ENCODE data around the gene PLOD2. TPM values are rescaled to one million over a fixed set of nuclear protein-coding genes. Genes with fewer than 3 reads are reported as not detected.

PLOD2 gene
- total RNA-seq, 1 experiment from 2014 or later: 158 TPM

DNA sequence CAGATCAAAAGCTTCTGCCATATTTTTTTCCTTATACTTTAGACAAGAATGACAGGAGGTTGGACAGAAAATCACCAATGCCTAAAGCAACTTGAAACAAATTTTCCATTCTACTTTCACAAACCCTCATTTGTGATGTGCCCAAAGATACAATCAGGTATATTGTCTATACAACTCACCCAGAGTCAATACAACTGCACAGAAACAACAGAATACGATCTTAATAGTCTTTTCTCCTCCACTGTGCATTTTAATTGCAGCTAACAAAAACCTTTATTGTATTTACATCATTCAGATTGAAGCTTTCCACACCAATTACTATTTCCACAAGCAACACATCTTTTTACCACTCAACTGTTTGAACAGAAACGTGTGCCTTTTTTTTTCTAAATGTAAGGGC, 80.4 kb downstream of the PLOD2 start:
- BruUV-seq (replicated peaks): no TSS peak
- intact Hi-C loops (cut with micrococcal nuclease; ENCODE audit: unreplicated experiment) (no loop called here), in situ Hi-C loops (cut with HindIII; ENCODE audit: low pct_unique_long_range_greater_than_20kb, low sequenced_read_pairs) (no loop called here)
- Histone ChIP-seq H3K4me1 (ENCODE audit: control insufficient read depth, insufficient read depth, low read length) (peaks cover 3% of the 10 kb centered on the region; the same call in 1 of the 2 replicates), H3K27ac (ENCODE audit: low read length) (no peak overlapping the region), H3K27me3 (ENCODE audit: control insufficient read depth, insufficient read depth, low read length) (no peaks in the 10 kb centered on the region), H3K4me3 (ENCODE audit: low read depth in 2 of 2, low read length in 2 of 2) (no peak overlapping the region), H3K36me3 (ENCODE audit: control insufficient read depth, insufficient read depth, low read length) (peaks cover 4% of the 10 kb centered on the region; the same call in 1 of the 2 replicates), H3K9me3 (ENCODE audit: control insufficient read depth, insufficient read depth, low read depth, low read length) (no peaks in the 10 kb centered on the region)
- ChIA-PET CTCF (no interaction called here), POLR2A (no interaction called here)
- ATAC-seq: no peak
- TF ChIP-seq, protein P1, sequence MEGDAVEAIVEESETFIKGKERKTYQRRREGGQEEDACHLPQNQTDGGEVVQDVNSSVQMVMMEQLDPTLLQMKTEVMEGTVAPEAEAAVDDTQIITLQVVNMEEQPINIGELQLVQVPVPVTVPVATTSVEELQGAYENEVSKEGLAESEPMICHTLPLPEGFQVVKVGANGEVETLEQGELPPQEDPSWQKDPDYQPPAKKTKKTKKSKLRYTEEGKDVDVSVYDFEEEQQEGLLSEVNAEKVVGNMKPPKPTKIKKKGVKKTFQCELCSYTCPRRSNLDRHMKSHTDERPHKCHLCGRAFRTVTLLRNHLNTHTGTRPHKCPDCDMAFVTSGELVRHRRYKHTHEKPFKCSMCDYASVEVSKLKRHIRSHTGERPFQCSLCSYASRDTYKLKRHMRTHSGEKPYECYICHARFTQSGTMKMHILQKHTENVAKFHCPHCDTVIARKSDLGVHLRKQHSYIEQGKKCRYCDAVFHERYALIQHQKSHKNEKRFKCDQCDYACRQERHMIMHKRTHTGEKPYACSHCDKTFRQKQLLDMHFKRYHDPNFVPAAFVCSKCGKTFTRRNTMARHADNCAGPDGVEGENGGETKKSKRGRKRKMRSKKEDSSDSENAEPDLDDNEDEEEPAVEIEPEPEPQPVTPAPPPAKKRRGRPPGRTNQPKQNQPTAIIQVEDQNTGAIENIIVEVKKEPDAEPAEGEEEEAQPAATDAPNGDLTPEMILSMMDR (IDR thresholded peaks at IDR 0.05): no peak
- TF ChIP-seq, protein P2, sequence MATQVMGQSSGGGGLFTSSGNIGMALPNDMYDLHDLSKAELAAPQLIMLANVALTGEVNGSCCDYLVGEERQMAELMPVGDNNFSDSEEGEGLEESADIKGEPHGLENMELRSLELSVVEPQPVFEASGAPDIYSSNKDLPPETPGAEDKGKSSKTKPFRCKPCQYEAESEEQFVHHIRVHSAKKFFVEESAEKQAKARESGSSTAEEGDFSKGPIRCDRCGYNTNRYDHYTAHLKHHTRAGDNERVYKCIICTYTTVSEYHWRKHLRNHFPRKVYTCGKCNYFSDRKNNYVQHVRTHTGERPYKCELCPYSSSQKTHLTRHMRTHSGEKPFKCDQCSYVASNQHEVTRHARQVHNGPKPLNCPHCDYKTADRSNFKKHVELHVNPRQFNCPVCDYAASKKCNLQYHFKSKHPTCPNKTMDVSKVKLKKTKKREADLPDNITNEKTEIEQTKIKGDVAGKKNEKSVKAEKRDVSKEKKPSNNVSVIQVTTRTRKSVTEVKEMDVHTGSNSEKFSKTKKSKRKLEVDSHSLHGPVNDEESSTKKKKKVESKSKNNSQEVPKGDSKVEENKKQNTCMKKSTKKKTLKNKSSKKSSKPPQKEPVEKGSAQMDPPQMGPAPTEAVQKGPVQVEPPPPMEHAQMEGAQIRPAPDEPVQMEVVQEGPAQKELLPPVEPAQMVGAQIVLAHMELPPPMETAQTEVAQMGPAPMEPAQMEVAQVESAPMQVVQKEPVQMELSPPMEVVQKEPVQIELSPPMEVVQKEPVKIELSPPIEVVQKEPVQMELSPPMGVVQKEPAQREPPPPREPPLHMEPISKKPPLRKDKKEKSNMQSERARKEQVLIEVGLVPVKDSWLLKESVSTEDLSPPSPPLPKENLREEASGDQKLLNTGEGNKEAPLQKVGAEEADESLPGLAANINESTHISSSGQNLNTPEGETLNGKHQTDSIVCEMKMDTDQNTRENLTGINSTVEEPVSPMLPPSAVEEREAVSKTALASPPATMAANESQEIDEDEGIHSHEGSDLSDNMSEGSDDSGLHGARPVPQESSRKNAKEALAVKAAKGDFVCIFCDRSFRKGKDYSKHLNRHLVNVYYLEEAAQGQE (IDR thresholded peaks at IDR 0.05; ENCODE audit: insufficient read depth in 1 of 2, low read depth in 2 of 2, low read length in 1 of 2): no peak
- no peak for TF ChIP-seq TCF7L2 (IDR thresholded peaks at IDR 0.05; ENCODE audit: low read depth, low read length)
- TF ChIP-seq SIN3A (IDR thresholded peaks at IDR 0.05; ENCODE audit: borderline replicate concordance, insufficient read depth, low read depth, low read length): no peak
- no peak for TF ChIP-seq POLR2AphosphoS5 (IDR thresholded peaks at IDR 0.05; ENCODE audit: low read depth, low read length)
- no peak for DNase-seq (ENCODE audit: low read depth, low spot score)

DNA sequence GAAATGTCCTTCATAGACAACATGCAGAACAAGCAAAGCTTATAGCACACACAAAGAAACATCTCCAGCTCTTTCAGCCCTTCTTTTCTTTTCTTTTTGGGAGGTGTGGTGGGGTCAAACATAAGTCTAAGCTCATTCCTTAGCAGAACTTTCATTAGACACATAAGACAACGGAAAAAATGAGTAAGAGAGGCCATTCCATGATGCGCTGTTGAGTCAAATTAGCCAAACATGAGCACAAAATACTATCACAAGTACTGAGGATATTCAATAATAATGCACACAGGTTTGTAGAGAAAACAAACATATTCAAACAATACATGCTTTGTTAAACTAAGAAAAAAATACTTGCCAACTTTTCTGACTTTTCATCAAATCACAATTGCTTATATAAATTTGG, 83.0 kb downstream of the PLOD2 start:
- intact Hi-C loops (cut with micrococcal nuclease; ENCODE audit: unreplicated experiment): no loop called here
- Histone ChIP-seq H3K4me1 (ENCODE audit: control insufficient read depth, insufficient read depth, low read length) (peaks cover 3% of the 10 kb centered on the region; the same call in 1 of the 2 replicates), H3K27ac (ENCODE audit: low read length) (no peak overlapping the region), H3K4me3 (ENCODE audit: low read depth in 2 of 2, low read length in 2 of 2) (no peak overlapping the region), H3K36me3 (ENCODE audit: control insufficient read depth, insufficient read depth, low read length) (peaks cover 9% of the 10 kb centered on the region; the same call in 1 of the 2 replicates), H3K27me3 (ENCODE audit: control insufficient read depth, insufficient read depth, low read length) (no peaks in the 10 kb centered on the region), H3K9me3 (ENCODE audit: control insufficient read depth, insufficient read depth, low read depth, low read length) (no peaks in the 10 kb centered on the region)
- in situ Hi-C loops (cut with HindIII; ENCODE audit: low pct_unique_long_range_greater_than_20kb, low sequenced_read_pairs): no loop called here
- ChIA-PET POLR2A (no interaction called here), CTCF (no interaction called here)
- TF ChIP-seq, protein P2 (IDR thresholded peaks at IDR 0.05; ENCODE audit: insufficient read depth in 1 of 2, low read depth in 2 of 2, low read length in 1 of 2): no peak
- no peak for TF ChIP-seq SIN3A (IDR thresholded peaks at IDR 0.05; ENCODE audit: borderline replicate concordance, insufficient read depth, low read depth, low read length)
- TF ChIP-seq TCF7L2 (IDR thresholded peaks at IDR 0.05; ENCODE audit: low read depth, low read length): no peak
- BruUV-seq (replicated peaks): no TSS peak
- DNase-seq (ENCODE audit: low read depth, low spot score): no peak
- ATAC-seq: no peak

Measured in Panc1 (cell line).